Measurements from ENCODE around the gene LMBR1. TPM values are rescaled to one million over a fixed set of nuclear protein-coding genes. Genes with fewer than 3 reads are reported as not detected.

The LMBR1 gene
- polyA plus RNA-seq, 3 donors, result 14.8 to 24.4 (median 21.2) TPM

GRCh38 chr7:156733638-156734037 is 159.3 kb downstream of the LMBR1 start:
- no peak for TF ChIP-seq CTCF (IDR thresholded peaks at IDR 0.05)
- DNase-seq, result no peak
- H3K4me1 ChIP-seq (ENCODE audit: control insufficient read depth in 1 of 2, insufficient read depth in 2 of 2, low read length in 2 of 2), result no peaks in the 10 kb centered on the region
- H3K4me3 Mint-ChIP-seq, result no peak overlapping the region
- WGBS (ENCODE audit: insufficient coverage), result no CpG with 5 or more reads among the region's 1 CpG
- peaks cover 0 to 1% (median 0%) of the 10 kb centered on the region in 3 donors for H3K27me3 Mint-ChIP-seq (ENCODE audit: low read depth in 3 of 3)
- H3K27ac ChIP-seq (ENCODE audit: low read depth in 1 of 2, low read length in 2 of 2), result no peak overlapping the region
- H3K27ac Mint-ChIP-seq, result no peak overlapping the region
- H3K9me3 Mint-ChIP-seq, result peaks cover 12 to 26% (median 17%) of the 10 kb centered on the region in 7 donors
- peaks cover 21 to 61% of the 10 kb centered on the region in 2 donors for H3K36me3 ChIP-seq (replicated peaks in 1 of 2; ENCODE audit: control insufficient read depth in 1 of 2, insufficient read depth in 2 of 2, low read length in 2 of 2)
- H3K4me2 ChIP-seq (replicated peaks; ENCODE audit: extremely low read depth, low read length, poor library complexity, severe bottlenecking), result no peak overlapping the region
- H2AFZ ChIP-seq (ENCODE audit: insufficient read depth, low read depth, low read length, poor library complexity, severe bottlenecking), result no peak overlapping the region
- no peak overlapping the region for H3K9ac ChIP-seq (ENCODE audit: insufficient read depth, low read length, poor library complexity, severe bottlenecking)
- peaks cover 8 to 11% of the 10 kb centered on the region in 2 donors for H3K9me3 ChIP-seq (replicated peaks in 1 of 2; ENCODE audit: control insufficient read depth in 1 of 2, insufficient read depth in 1 of 2, low read length in 2 of 2)
- peaks cover 64 to 67% of the 10 kb centered on the region in 2 donors for H3K36me3 Mint-ChIP-seq
- H3K4me1 Mint-ChIP-seq, result no peaks in the 10 kb centered on the region
- intact Hi-C loops (cut with micrococcal nuclease), result no loop called here
- H3K79me2 ChIP-seq (ENCODE audit: insufficient read depth, low read length), result no peaks in the 10 kb centered on the region
- H3K4me3 ChIP-seq (replicated peaks in 1 of 3; ENCODE audit: low read depth in 2 of 3, low read length in 3 of 3), result no peak overlapping the region
- no peaks in the 10 kb centered on the region for H4K20me1 ChIP-seq (ENCODE audit: insufficient read depth, low read length)
- no peaks in the 10 kb centered on the region for H3K27me3 ChIP-seq (ENCODE audit: control insufficient read depth in 2 of 2, insufficient read depth in 2 of 2, low read length in 2 of 2)

- no peak overlapping the region for H2AFZ ChIP-seq (ENCODE audit: insufficient read depth, low read depth, low read length, poor library complexity, severe bottlenecking)
- peaks cover 21 to 54% of the 10 kb centered on the region in 2 donors for H3K36me3 ChIP-seq (replicated peaks in 1 of 2; ENCODE audit: control insufficient read depth in 1 of 2, insufficient read depth in 2 of 2, low read length in 2 of 2)
- WGBS (ENCODE audit: insufficient coverage), result 97% methylated on average over 3 of the region's 4 CpGs
- H3K9ac ChIP-seq (ENCODE audit: insufficient read depth, low read length, poor library complexity, severe bottlenecking), result no peak overlapping the region
- H3K4me3 Mint-ChIP-seq, result no peak overlapping the region
- H3K4me3 ChIP-seq (replicated peaks in 1 of 3; ENCODE audit: low read depth in 2 of 3, low read length in 3 of 3), result no peak overlapping the region
- H3K4me2 ChIP-seq (replicated peaks; ENCODE audit: extremely low read depth, low read length, poor library complexity, severe bottlenecking), result no peak overlapping the region
- H3K9me3 ChIP-seq (replicated peaks in 1 of 2; ENCODE audit: control insufficient read depth in 1 of 2, insufficient read depth in 1 of 2, low read length in 2 of 2), result peaks cover 8 to 11% of the 10 kb centered on the region in 2 donors
- H3K27me3 ChIP-seq (ENCODE audit: control insufficient read depth in 2 of 2, insufficient read depth in 2 of 2, low read length in 2 of 2), result no peaks in the 10 kb centered on the region
- H3K4me1 Mint-ChIP-seq, result no peaks in the 10 kb centered on the region
- H3K79me2 ChIP-seq (ENCODE audit: insufficient read depth, low read length), result no peaks in the 10 kb centered on the region
- no peaks in the 10 kb centered on the region for H3K4me1 ChIP-seq (ENCODE audit: control insufficient read depth in 1 of 2, insufficient read depth in 2 of 2, low read length in 2 of 2)
- H3K27ac ChIP-seq (ENCODE audit: low read depth in 1 of 2, low read length in 2 of 2), result no peak overlapping the region
- no peak for DNase-seq
- peaks cover 12 to 26% (median 17%) of the 10 kb centered on the region in 7 donors for H3K9me3 Mint-ChIP-seq
- no peak for TF ChIP-seq CTCF (IDR thresholded peaks at IDR 0.05)
- H4K20me1 ChIP-seq (ENCODE audit: insufficient read depth, low read length), result no peaks in the 10 kb centered on the region
- H3K36me3 Mint-ChIP-seq, result peaks cover 61% of the 10 kb centered on the region in 2 donors
- H3K27me3 Mint-ChIP-seq (ENCODE audit: low read depth in 3 of 3), result peaks cover 0 to 1% (median 0%) of the 10 kb centered on the region in 3 donors
- H3K27ac Mint-ChIP-seq, result no peak overlapping the region
- intact Hi-C loops (cut with micrococcal nuclease), result no loop called here
Observed at GRCh38 chr7:156732091-156732625, 160.8 kb downstream of the LMBR1 start.

Data from CD14-positive monocyte (primary cell).